K562 (cell line): ENCODE data around the gene DAGLB. TPM values are rescaled to one million over a fixed set of nuclear protein-coding genes. Genes with fewer than 3 reads are reported as not detected.

Experiments used
- ATAC-seq: fragments of 200-7000 bp; cut with Tn5 transposase; 3 replicates; pipeline ENCODE4 v1.9.1; 2020; ENCODE audit warnings: moderate library complexity
- BruUV-seq: library from RNA; stranded (reverse); fragments of 400-500 nt; replicated peaks from 2 replicates; lab custom pipeline; 2021; lab: Mats Ljungman, UMichigan
- CTCF ChIA-PET: fragments of 300-600 bp; formaldehyde crosslinking; extraction: SDS; loops from one replicate; lab custom pipeline; 2021; ENCODE audit warnings: low intra/inter-chr PET ratio; lab: Yijun Ruan, JAX
- POLR2A ChIA-PET: fragments of 300-600, 350-650 bp; sonication (Branson Sonifier 250); formaldehyde crosslinking; extraction: SDS; loops from one replicate; lab custom pipeline; 2021; ENCODE audit warnings: antibody characterized with exemption, inconsistent platforms; lab: Yijun Ruan, JAX
- DNase-seq, 4 experiments: peaks; one replicate each; pipeline versions ENCODE4 v3.0.0 to v3.0.0-alpha.2; 2011 to 2018; ENCODE audit warnings: low spot score in 3 of 4, mixed read lengths in 3 of 4; ENCODE audit errors: extremely low read depth in 1 of 4
- FAIRE-seq: peaks from 2 replicates; lab custom pipeline; 2011; peaks lifted over from hg19 to GRCh38; lab: Jason Lieb, UNC
- H2AFZ ChIP-seq: 2 replicates; pipeline ENCODE4 v1.6.0; 2011; ENCODE audit warnings: low read depth, low read length, control low read depth, inconsistent platforms
- H3K27ac ChIP-seq: fragments of 200-600 bp; 3 replicates; pipeline ENCODE4 v1.8.0; 2011; ENCODE audit warnings: low read depth, mild to moderate bottlenecking, control low read depth, inconsistent platforms, low read length, moderate library complexity, mixed read lengths; ENCODE audit errors: extremely low read depth
- H3K27me3 ChIP-seq, 2 experiments: fragments of 300-600 bp in 1 of 2; 2 replicates in 1 of 2; 3 replicates in 1 of 2; pipeline versions ENCODE4 v1.6.0 to v1.8.0; 2011; ENCODE audit warnings: inconsistent platforms in 2 of 2, low read length in 2 of 2, mild to moderate bottlenecking in 1 of 2, mixed read lengths in 1 of 2, moderate library complexity in 1 of 2; ENCODE audit not compliant: control insufficient read depth in 2 of 2, insufficient read depth in 2 of 2
- H3K36me3 ChIP-seq: fragments of 300-600 bp; 3 replicates; pipeline ENCODE4 v1.8.0; 2011; ENCODE audit warnings: mild to moderate bottlenecking, low read length, inconsistent platforms; ENCODE audit not compliant: control insufficient read depth, insufficient read depth
- H3K4me1 ChIP-seq, 2 experiments: fragments of 200-600 bp in 1 of 2; replicated peaks in 1 of 2; 2 replicates in 1 of 2; 3 replicates in 1 of 2; pipeline versions ENCODE4 v1.5.1 to v1.8.0; 2011; ENCODE audit warnings: inconsistent platforms in 2 of 2, low read length in 2 of 2, mild to moderate bottlenecking in 1 of 2, mixed read lengths in 1 of 2, moderate library complexity in 1 of 2; ENCODE audit not compliant: control insufficient read depth in 2 of 2, insufficient read depth in 2 of 2
- H3K4me2 ChIP-seq: 2 replicates; pipeline ENCODE4 v1.6.1; 2011; ENCODE audit warnings: low read length, control low read depth, inconsistent platforms, mixed read lengths; ENCODE audit not compliant: insufficient read depth
- H3K4me3 ChIP-seq: fragments of 200-600 bp; sonication (generic), shearing (Covaris generic); 2 replicates; pipeline ENCODE4 v1.5.1; 2016; ENCODE audit warnings: control low read depth, inconsistent platforms
- H3K79me2 ChIP-seq: fragments of 200-600 bp; 3 replicates; pipeline ENCODE4 v1.8.0; 2011; ENCODE audit warnings: low read length, inconsistent platforms; ENCODE audit not compliant: control insufficient read depth, insufficient read depth
- H3K9ac ChIP-seq, 2 experiments: 2 replicates each; pipeline versions ENCODE4 v1.6.0 to v1.6.1; 2011; ENCODE audit warnings: low read depth in 2 of 2, low read length in 2 of 2, control low read depth in 1 of 2, inconsistent platforms in 1 of 2, mild to moderate bottlenecking in 1 of 2, mixed read lengths in 1 of 2; ENCODE audit not compliant: insufficient read depth in 1 of 2
- H3K9me1 ChIP-seq: one replicate; pipeline ENCODE4 v1.6.0; 2011; ENCODE audit warnings: inconsistent platforms, mild to moderate bottlenecking, low read length, moderate library complexity; ENCODE audit not compliant: control insufficient read depth, insufficient read depth
- H3K9me3 ChIP-seq: replicated peaks from 2 replicates; pipeline ENCODE4 v1.5.1; 2011; ENCODE audit warnings: low read depth, low read length, inconsistent platforms; ENCODE audit not compliant: control insufficient read depth, insufficient read depth
- H4K20me1 ChIP-seq: replicated peaks from 2 replicates; pipeline ENCODE4 v1.6.1; 2011; ENCODE audit warnings: low read length, inconsistent platforms, mixed read lengths; ENCODE audit not compliant: control insufficient read depth, insufficient read depth
- BMI1 ChIP-seq: fragments of 150-350 bp; IDR thresholded peaks from 2 replicates; pipeline ENCODE4 v1.6.1; 2014; ENCODE audit warnings: low read length
- FOS ChIP-seq: IDR thresholded peaks from 3 replicates; pipeline ENCODE4 v1.6.1; 2011; ENCODE audit not compliant: insufficient read length; ENCODE audit errors: extremely low read depth
- FOSL1 ChIP-seq: fragments of 200-800 bp; sonication (Bioruptor generic); conservative IDR thresholded peaks from 2 replicates; pipeline ENCODE4 v1.6.1; 2016; ENCODE audit warnings: missing genetic modification characterization, missing compliant biosample characterization
- JUND ChIP-seq, 2 experiments: IDR thresholded peaks; 2 replicates in 1 of 2; 3 replicates in 1 of 2; pipeline ENCODE4 v1.6.1; 2011; ENCODE audit warnings: borderline replicate concordance in 2 of 2, low read depth in 2 of 2, low read length in 2 of 2, improper control_type of control experiment in 1 of 2, missing biosample characterization in 1 of 2, missing genetic modification characterization in 1 of 2, missing genetic modification reagents in 1 of 2
- MITF ChIP-seq: IDR thresholded peaks from 2 replicates; pipeline ENCODE4 v1.6.1; 2014; ENCODE audit warnings: antibody characterized with exemption
- RAD21 ChIP-seq, 2 experiments: fragments of 250-450 bp in 1 of 2; fragments of 450-650 bp in 1 of 2; sonication (Bioruptor Pico) in 1 of 2; formaldehyde crosslinking in 1 of 2; IDR thresholded peaks in 1 of 2; conservative IDR thresholded peaks in 1 of 2; 2 replicates each; pipeline versions ENCODE4 v1.4.0 to v1.8.0; 2020 to 2022; ENCODE audit warnings: mild to moderate bottlenecking in 2 of 2, moderate library complexity in 1 of 2
- RBM14 ChIP-seq: fragments of 200-400 bp; formaldehyde crosslinking; IDR thresholded peaks from 2 replicates; pipeline ENCODE4 v1.6.1; 2018; ENCODE audit warnings: low read depth, mild to moderate bottlenecking, low read length, moderate library complexity, borderline replicate concordance; ENCODE audit not compliant: insufficient read depth
- RBM22 ChIP-seq: fragments of 200-400 bp; formaldehyde crosslinking; IDR thresholded peaks from 2 replicates; pipeline ENCODE4 v1.6.1; 2018; ENCODE audit warnings: low read length, low read depth; ENCODE audit not compliant: poor library complexity, severe bottlenecking
- YBX1 ChIP-seq: fragments of 450-650 bp; IDR thresholded peaks from 2 replicates; pipeline ENCODE4 v1.7.1; 2016; ENCODE audit warnings: mild to moderate bottlenecking
- ZNF146 ChIP-seq: IDR thresholded peaks from one replicate; pipeline ENCODE4 v1.6.1; 2018; ENCODE audit warnings: missing compliant biosample characterization; ENCODE audit not compliant: unreplicated experiment
- WGBS: fragments of 100-300 bp; shearing (Covaris generic); methylation state at CpG from one replicate; pipeline ENCODE4 v1.1.6; 2016; ENCODE audit warnings: low coverage, mixed read lengths; ENCODE audit not compliant: insufficient coverage; ENCODE audit errors: missing lambda C conversion rate; 5-methylcytosine and 5-hydroxymethylcytosine counted together
- in situ Hi-C: fragments of 300-500 bp; cut with MboI; formaldehyde crosslinking; loops from 4 replicates; pipeline ENCODE4 v1.15.0; 2018; ENCODE audit warnings: inconsistent platforms, mixed read lengths
- intact Hi-C: fragments of 100-400 bp; cut with micrococcal nuclease; formaldehyde crosslinking; loops from 2 replicates; pipeline ENCODE4 v1.14.2; 2022
- polyA plus RNA-seq, 8 experiments: library from polyadenylated mRNA; depleted of rRNA in 4 of 8; stranded (reverse) in 5 of 8; unstranded in 3 of 8; fragments of >200 nt; fragmentation: Nextera tagmentation in 2 of 8; fragmentation: Illumina TruSeq in 1 of 8; extraction: Ambion mirVana in 2 of 8; extraction: Trizol in 1 of 8; gene quantifications; 2 replicates each; pipeline versions ENCODE4 v1.2.1 to v1.2.3, GENCODE V29; 2011 to 2014; ENCODE audit warnings: inconsistent platforms in 1 of 8, missing spikeins in 1 of 8
- total RNA-seq, 7 experiments: library from RNA; depleted of rRNA in 6 of 7; stranded (reverse); fragments of >200 nt in 6 of 7; fragmentation: Illumina TruSeq in 2 of 7; extraction: Trizol in 2 of 7; gene quantifications; 2 replicates each; pipeline versions ENCODE4 v1.2.1 to v1.2.3, GENCODE V29; 2011 to 2021; ENCODE audit warnings: low replicate concordance in 1 of 7
- TF ChIP-seq, protein P1 (sequence below), 3 experiments: fragments of 200-800 bp in 1 of 3; sonication (Bioruptor generic) in 1 of 3; sonication (generic) in 1 of 3; formaldehyde crosslinking in 1 of 3; IDR thresholded peaks; 2 replicates each; pipeline versions ENCODE4 v1.6.1 to v1.8.0; 2016 to 2022; ENCODE audit warnings: mild to moderate bottlenecking in 2 of 3, missing compliant biosample characterization in 2 of 3, missing genetic modification characterization in 2 of 3, missing genetic modification reagents in 1 of 3
- TF ChIP-seq, protein P2 (sequence below): fragments of 200-800 bp; sonication (Bioruptor generic); IDR thresholded peaks from 2 replicates; pipeline ENCODE4 v1.6.1; 2017; ENCODE audit warnings: missing genetic modification characterization, missing compliant biosample characterization

Gene DAGLB
- total and polyA plus RNA-seq, 9 of the 15 experiments (the other 6 are each of a cell fraction or from before 2014, with no cell fraction given), result 0.92 to 16.4 (median 9.3) TPM

DNA sequence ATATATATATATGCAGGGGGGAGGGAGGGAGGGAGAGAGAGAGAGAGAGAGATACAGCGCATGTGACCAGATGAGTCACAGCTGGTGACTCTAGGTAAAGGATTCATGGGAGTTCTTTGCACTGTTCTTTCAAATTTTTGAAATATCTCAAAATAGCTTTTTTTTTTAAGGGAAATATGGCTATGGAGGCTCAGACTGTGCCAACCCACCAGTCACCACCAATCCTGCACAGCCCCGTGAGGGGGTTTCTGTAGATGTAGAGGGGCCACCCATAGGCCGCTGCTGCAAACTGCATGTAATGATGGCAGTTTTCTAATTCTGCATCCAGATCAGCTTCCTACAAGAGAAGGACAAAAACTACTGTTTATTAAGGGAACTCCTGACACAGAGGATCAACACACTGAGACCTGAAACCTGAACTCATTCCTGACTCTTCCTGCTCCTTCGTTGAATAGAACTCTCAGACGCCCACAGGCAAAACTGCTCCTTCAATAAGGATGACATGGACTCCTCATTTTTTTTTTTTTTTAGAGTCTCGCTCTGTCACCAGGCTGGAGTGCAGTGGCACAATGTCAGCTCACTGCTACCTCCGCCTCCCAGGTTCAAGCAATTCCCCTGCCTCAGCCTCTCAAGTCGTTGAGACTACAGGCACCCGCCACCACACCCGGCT, 17.3 kb downstream of the DAGLB start:
- CTCF ChIA-PET, result no interaction called here
- no TSS peak for BruUV-seq
- TF ChIP-seq, protein P1, sequence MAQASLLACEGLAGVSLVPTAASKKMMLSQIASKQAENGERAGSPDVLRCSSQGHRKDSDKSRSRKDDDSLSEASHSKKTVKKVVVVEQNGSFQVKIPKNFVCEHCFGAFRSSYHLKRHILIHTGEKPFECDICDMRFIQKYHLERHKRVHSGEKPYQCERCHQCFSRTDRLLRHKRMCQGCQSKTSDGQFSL (CRISPR knock-in tag; IDR thresholded peaks at IDR 0.05), result no peak
- TF ChIP-seq, protein P1 (tag; IDR thresholded peaks at IDR 0.05), result no peak
- TF ChIP-seq, protein P2, sequence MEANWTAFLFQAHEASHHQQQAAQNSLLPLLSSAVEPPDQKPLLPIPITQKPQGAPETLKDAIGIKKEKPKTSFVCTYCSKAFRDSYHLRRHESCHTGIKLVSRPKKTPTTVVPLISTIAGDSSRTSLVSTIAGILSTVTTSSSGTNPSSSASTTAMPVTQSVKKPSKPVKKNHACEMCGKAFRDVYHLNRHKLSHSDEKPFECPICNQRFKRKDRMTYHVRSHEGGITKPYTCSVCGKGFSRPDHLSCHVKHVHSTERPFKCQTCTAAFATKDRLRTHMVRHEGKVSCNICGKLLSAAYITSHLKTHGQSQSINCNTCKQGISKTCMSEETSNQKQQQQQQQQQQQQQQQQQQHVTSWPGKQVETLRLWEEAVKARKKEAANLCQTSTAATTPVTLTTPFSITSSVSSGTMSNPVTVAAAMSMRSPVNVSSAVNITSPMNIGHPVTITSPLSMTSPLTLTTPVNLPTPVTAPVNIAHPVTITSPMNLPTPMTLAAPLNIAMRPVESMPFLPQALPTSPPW (CRISPR knock-in tag), result peak; percentile 57; the same call in 1 of the 2 replicates
- TF ChIP-seq FOS (peak; percentile 25), ZNF146 (CRISPR knock-in tag) (no peak), BMI1 (no peak), RBM14 (no peak), FOSL1 (tag) (peak; percentile 89), RAD21 (CRISPR knock-in tag; conservative IDR thresholded peaks at IDR 0.05 in 1 of 2, IDR thresholded peaks at IDR 0.05 in 1 of 2) (peak in 1 of 2 experiments; percentile 26; a peak in 2 of 4 replicates), YBX1 (no peak), JUND (IDR thresholded peaks at IDR 0.05; ENCODE audit: borderline replicate concordance, low read depth, low read length) (peak; percentile 88; the same call in 1 of the 2 replicates), JUND (tag; IDR thresholded peaks at IDR 0.05; ENCODE audit: borderline replicate concordance, low read depth, low read length) (peak; percentile 57; the same call in 2 of the 3 replicates), RBM22 (no peak), MITF (peak; percentile 55; the same call in 1 of the 2 replicates)

More for the DNA sequence above, 17.3 kb downstream of the DAGLB start:
- peaks cover 1% of the 10 kb centered on the region for H3K9me1 ChIP-seq
- POLR2A ChIA-PET, result interaction anchor here (0.6 kb wide), 2 partner anchors 24 to 271 kb away, joined by 3 read pairs; no protein-coding TSS in a partner anchor
- DNase-seq (peak in 2 of 4 experiments; percentile 32 to 53), ATAC-seq (peak; percentile 87), FAIRE-seq (peak; percentile 49)
- H3K4me2 ChIP-seq, result no peak overlapping the region
- no peak overlapping the region for H3K9ac ChIP-seq
- no peak overlapping the region for H3K4me3 ChIP-seq
- no peaks in the 10 kb centered on the region for H4K20me1 ChIP-seq
- no peak overlapping the region; the same call in 2 of the 3 replicates for H3K27ac ChIP-seq
- H3K4me1 ChIP-seq, result peaks cover 2 to 3% of the 10 kb centered on the region in 2 experiments; a peak in 2 of 5 replicates
- in situ Hi-C loops (no loop called here), intact Hi-C loops (loop anchor here (10.0 kb wide), 2 partner anchors 436 to 576 kb away; no protein-coding TSS in a partner anchor)
- H2AFZ ChIP-seq, result no peak overlapping the region
- no peaks in the 10 kb centered on the region for H3K9me3 ChIP-seq
- H3K79me2 ChIP-seq, result peaks cover 5% of the 10 kb centered on the region; the same call in 2 of the 3 replicates
- WGBS, result 85% methylated on average over 8 of the region's 10 CpGs
- peaks cover 54% of the 10 kb centered on the region; the same call in 2 of the 3 replicates for H3K36me3 ChIP-seq
- H3K27me3 ChIP-seq, result no peaks in the 10 kb centered on the region
